NCI-H446 treated with DMSO at 0.1 percent for 48 hours (cell line): ENCODE measurements around the gene BRCA2.

Experiments used
- DNase-seq: peaks from one replicate; lab custom pipeline; 2025; lab: John Stamatoyannopoulos, UW

The BRCA2 gene

DNA sequence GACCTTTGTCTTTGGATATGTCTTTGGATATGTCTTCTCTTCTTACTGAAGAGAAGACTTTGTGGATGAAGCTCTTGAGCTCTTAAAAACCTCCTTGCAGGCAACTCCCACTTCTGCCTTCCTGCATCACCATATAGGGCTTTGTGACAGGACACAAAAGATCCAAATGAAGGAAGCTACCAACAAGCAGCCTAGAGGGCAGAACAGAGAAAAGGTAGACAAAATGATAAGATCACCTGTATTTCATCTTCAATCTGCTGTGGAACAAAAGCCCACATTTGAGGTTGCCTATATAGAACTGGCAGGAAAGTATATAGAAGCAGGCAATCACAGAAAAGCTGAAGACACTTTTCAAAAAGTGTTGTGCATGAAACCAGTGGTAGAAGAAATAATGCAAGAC lies 70.1 kb downstream of the BRCA2 start:
- no peak for DNase-seq

DNA sequence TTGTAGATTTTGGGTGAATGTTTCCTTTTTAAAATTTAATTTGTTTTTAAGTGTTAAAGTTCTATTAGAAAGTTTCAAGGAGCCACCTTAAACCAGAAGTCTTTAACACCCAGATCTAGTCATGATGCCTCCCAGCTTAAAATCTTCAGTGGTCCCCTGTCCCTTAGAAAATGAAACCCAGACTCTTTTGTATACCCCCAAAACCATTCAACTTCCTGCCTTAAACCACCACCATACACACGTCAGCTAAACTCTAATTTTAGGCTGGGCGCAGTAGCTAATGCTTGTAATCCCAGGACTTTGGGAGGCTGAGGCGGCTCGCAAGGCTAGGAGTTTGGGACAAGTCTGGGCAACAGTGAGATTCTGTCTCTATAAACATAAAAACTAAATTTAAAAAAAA lies 74.7 kb downstream of the BRCA2 start:
- DNase-seq, result no peak

DNA sequence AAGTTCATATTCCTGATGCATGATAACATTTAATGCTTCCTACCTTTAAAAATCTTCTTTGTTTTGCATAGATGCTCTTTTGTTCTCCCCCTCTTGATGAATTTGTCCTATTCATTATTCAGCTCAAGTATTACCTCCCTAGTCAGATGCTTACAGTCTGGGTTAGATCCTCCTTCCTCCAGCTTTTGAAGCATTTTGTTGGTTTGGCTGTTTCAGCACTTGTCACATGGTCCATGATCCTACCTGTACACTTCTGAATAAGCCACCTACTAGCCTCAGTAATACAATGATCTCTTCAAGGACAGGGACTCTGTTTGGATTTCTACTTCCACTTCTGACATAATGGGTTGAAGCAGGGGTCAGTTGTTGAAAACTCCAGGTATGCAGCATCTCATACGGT lies 75.2 kb downstream of the BRCA2 start:
- no peak for DNase-seq

DNA sequence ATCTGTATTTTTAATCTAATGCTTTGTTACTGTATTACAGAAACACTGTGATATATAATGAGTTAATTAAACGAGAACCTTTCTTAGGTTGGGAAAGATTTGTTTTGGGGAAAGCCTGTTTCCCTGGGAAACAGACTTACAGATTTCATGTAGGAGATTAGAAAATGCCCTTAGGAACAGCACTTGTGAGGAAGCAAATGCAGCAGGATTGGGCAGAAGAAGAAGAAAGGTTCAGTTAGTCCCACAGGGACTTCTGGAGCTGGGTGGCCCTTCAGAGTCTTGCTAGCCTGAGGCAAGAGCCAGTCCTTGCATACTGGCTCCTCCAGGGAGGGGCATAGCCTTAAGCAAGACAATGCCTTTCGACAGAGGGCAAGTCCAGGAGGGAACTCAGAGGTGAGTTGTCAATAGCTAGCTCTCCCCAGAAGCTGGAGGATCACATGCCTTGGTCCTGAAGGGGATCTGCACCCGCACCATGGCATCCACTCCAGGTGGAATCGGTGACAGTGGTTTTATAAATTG lies 75.9 kb downstream of the BRCA2 start:
- DNase-seq, result no peak

DNA sequence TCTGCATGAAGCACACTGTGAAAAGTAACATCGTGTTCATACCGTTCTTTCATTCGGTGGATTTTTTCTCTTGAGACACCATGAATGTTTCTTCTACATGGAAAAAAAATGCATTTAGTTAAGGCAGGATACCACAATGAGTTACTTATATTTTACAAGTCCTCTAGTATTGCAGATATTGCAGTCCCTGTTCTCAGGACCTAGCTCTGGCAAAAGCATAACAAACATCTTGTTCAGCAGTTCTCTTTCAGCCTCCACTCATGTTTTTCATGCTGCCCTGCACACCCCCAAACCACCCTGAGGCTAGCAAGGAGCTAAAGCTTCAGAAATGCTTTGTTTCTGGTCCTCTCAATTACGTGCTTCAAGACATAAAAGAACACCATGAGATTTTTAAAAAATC lies 87.8 kb downstream of the BRCA2 start:
- DNase-seq, result no peak

DNA sequence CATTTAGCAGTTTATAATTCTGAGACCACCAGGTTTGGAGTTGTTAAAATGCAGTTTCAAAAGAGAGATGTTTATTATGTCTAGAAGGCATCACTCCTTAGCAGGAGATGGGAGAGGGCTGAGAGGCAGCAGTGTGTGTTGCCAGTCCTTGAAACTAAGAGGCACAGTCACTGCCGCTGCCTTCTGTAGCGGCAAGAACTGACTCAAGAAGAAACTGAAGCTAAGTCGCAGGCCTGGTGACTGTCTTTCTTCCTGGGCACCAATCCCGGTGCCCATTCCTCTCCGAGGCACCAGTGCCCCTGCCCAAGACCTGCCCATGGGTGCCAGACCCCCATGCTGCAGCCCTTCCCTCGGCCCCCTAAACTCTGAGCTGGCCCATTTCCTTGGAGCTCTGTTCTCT lies 92.5 kb downstream of the BRCA2 start:
- no peak for DNase-seq

DNA sequence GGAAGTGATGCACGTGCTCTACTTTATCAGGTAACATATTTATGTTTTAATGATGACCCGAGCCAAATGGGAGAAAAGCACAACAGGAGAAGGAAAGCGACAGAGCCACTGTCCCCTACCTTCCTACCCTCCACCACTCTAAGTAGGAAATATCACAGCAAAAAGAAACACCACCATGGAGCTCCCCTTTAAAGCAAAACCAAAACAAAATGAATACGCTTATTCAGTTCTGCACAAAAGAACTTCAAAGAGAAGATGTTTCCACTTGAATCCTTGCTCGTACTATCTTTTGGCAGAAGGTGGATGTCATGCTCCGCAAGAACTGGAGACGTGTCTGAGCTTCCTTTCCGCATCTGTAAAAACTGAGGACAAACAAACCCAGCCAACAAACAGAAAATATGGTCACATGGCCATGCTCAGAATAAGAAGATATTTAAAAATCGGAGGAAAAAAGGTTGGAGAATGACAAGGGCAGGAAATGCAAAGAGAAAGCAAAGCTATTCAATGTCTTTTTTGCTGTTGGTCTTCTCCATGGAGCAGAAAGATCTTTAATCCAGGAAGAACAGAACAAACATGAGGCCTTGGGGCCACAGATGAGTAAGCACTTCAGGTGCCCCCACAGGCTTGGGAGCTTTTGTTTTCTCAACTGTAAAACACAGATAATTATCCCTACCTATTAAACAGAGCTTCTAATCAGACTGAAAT lies 93.1 kb downstream of the BRCA2 start:
- no peak for DNase-seq

DNA sequence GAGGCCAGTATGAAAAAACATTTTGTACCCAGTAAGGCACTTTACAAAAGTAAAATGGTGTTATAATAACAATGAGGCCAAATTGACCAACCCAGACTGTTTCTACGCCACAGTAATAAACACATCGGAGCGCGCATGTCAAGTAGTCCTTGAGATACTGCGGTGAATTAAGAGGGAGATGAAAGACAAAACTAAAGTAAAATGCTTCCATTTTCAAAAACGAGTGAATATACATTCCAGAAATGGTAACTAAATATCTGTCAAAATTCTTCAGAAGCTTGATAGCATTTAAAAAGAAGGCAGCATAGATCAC lies 93.6 kb downstream of the BRCA2 start:
- no peak for DNase-seq

DNA sequence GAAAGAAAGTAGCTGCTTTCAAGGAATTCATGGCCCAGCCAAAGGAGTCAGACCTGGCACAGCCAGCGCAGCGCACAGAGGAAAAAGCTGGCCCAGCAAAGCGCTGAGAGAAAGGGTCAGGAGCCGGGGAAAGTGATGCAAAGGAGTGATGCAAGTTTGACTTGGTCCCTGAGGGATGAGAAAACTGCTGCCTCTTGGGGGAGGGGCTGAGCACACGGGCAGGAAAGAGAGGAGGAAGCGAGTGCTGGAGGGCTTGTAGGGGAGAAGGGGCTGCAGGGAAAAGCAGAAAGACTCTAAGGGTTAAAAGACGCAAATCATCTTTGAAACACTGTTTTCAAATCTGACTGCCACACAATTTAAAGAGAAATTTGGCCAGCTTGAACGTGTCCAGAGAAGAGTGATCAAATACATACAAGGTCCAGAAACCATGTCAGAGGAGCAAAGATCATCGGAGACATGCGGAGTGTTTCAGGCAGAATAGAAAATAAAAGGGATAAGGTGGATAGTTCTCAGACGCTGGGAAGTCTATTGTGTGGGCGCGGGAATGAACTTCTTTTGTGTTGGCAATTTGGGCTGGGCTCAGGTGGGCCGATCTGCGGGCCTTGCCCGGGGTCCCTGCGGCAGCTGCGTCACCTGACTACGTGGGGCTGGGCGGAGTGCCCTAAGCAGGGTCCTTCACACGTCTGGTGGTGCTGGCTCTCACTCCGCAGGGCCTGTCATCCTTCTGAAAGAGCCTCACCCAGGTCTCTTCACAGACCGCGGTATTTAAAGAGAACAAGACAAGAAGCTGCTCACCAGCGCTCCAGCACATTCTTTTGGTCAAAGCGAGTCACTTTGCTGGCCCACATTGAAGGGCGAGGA lies 94.5 kb downstream of the BRCA2 start:
- no peak for DNase-seq

DNA sequence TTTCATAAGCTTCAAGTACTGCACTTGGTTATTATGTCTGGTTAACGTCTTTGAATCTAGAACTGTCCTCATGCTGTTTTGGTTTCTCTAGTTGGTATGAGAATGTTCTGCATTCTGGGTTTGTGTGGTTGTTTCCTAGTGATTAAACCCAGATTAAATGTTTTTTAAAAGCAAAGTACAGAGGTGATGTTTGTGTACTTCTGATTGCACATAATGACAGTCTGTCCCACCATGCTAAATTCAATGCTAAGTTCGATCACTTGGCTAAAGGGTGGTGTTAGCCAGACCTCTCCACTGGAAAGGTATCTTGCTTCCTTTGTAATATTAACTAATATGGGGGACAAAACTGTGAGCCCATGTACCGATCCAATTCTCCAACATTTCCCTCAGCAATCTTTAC lies 98.0 kb downstream of the BRCA2 start:
- no peak for DNase-seq

DNA sequence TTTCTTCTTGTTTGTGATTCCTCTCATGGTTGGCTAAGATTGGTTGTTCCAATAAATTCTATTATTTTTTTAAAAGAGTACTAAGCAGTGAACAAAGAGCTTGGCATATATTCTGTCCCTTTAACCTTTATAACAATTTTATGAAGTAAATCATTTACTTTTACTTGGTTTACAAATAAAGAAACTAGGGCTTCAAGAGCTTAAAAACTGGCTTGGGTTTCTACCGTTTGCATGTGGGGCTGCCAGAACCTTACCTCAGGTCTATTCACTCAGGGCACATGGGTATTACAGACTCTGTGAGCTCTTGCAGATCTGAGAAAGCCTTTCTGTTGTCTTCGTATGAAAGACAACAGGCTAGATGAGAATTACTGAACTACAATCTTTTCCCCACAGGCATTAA lies 99.3 kb downstream of the BRCA2 start:
- DNase-seq, result no peak

DNA sequence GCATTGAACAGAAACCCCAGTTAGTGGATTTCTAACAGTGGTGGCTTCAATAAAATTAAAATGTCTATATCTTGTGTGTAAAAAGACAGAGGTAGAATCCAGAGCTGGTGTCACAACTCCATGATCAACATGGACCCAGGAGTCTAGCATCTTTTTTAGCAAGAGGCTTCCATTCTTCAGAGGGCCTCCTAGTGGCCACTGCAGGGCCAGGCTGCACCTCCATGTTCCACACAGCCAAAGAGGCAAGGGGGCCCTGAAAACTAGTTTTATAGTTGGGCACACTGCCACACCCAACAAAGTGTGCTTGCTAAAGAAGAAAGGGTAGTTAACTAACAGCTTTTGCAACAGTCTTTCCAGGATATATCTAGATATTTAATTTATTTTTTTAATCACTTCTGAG lies 99.7 kb downstream of the BRCA2 start:
- no peak for DNase-seq

DNA sequence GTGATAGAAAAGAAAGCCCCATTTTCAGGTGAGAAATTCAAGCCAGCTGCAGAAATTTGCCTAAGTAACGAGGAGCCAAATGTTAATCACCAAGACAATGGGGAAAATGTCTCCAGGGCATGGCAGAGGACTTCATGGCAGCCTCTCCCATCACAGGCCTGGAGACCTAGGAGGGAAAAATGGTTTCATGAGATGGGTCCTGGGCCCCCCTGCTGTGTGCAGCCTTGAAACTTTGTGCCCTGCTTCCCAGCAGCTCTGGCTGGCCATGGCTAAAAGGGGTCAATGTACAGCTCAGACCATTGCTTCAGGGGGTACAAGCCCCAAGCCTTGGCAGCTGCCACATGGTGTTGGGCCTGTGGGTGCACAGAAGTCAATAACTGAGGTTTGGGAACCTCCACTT lies 102.7 kb downstream of the BRCA2 start:
- DNase-seq, result no peak

DNA sequence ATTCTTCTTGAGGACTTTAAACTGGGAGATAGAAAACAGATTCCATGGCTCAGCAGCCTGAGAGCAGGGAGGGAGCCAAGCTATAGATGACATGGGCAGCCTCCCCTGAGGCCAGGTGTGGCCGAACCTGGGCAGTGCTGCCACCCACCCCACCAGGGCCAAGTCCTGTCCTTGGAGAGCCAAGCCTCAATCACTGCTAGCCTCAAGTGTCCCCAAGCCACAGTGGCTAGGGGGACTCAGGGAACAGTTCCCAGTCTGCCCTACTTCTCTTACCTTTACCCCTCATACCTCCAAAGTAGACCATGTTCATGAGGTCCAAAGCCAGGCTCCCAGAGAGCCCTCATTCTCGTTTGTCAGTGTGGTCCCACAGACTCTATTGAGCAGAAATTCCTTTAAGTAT lies 104.6 kb downstream of the BRCA2 start:
- no peak for DNase-seq

DNA sequence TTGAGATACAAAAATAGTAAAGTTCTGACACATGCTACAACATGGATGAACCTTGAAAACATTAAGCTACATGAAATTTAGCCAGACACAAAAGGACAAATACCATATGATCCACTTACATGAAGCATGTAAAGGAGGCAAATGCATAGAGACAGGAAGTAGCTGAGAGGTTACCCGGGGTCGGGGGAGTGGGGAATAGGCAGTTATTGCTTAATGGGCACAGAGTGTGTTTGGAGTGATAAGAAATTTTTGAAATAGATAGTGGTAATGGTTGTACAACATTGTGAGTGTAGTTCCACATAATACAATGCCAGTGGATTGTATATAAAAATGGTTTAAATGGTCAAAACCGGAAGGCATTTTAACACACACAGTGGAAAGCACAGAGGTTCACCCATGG lies 108.3 kb downstream of the BRCA2 start:
- DNase-seq, result no peak

DNA sequence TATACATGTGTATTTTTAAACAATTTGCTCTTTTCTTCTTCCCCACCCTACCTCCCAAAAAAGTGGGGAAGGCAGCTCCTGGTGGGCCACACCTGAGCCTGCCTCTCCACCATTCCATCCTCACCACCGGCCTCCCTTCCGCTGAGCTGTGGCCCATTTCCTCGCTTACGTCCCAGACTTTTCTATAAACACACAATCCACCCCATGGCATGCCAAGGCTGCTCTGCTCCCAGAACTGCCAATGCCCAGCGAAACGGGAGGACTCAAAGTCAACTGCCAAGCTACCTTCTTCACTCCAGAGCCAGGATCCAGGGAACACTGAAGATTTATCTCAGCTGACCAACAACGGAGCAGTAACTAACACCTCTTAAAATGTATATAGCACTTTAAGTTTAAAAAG lies 109.8 kb downstream of the BRCA2 start:
- DNase-seq, result no peak

DNA sequence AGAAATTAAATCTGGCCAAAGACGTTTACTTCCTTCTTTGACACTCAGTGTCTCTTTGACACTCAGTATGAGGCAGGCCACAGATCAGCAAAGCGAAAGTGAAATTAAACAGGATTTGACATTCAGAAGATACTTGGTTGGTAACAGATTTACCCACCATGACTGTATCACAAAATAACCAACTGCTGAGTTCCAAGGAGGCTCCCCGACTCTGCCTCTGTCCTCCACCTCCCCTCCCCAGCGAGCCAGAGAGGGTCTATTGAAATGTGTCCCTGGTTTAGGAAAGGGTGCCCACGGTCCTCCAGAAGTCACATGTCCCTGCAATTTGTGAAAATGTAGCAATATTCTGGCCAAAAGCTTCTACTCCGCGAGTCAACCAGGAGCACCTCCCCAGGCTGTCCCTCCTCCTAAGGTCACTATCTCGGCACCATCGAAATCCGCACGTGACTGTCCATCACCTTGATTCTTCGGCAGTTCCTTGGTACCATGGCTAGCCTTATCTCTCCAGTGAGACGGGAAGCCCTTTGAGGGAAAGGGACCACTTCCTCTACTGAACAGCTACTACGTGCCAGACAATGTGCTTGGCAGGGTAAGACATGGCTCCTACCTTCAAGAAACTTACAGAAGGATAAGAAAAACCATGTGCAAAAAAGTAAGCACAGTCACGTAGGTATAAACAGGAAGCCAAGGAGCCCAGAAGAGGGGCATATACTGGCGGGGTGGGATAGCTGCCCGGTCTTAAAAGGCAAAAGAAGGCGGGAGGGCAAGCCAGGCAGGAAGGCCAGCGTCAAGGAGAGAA lies 111.1 kb downstream of the BRCA2 start:
- no peak for DNase-seq

DNA sequence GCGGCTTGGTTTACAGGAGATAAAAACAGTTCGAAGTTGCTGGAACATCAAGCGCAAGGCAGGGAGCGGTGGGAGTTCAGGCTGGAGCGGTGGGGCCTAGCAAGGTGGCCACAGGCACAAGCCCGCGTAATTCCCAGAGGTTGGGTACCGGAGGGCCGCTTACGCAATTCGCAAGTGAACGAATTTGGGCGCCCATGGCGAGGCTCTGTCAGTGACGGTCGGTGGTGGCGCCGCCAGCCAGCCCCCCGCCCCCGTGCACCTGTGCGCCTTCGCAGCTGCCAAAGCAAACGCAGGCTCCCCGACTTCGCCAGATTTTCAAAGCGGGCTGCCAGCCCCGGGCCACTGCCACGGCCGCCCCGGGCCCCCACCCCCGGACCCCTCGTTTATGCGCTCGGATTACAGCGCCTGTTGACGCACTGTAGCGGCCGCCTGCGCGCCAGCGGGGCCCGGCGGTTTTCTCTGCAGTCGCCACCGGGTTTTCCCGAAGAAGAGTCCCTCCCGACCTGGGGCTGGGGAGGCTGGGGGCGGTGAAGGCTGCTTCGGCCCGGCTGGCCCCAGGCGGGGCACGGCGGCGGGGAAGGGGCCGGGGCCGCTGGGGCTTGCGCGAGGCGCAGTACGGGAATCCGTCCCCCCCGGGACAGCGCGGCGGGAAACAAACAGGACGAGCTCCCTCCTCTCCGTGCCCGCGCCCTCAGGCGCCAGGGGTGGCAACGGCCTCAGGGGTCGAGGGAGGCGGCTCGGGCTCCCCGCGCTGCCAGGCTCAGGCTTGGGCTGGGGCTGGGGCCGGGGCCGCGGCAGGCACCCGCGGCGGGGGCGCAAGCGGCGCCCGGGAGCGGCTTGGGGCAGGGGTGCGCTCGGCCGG lies 111.9 kb downstream of the BRCA2 start:
- DNase-seq, result no peak

DNA sequence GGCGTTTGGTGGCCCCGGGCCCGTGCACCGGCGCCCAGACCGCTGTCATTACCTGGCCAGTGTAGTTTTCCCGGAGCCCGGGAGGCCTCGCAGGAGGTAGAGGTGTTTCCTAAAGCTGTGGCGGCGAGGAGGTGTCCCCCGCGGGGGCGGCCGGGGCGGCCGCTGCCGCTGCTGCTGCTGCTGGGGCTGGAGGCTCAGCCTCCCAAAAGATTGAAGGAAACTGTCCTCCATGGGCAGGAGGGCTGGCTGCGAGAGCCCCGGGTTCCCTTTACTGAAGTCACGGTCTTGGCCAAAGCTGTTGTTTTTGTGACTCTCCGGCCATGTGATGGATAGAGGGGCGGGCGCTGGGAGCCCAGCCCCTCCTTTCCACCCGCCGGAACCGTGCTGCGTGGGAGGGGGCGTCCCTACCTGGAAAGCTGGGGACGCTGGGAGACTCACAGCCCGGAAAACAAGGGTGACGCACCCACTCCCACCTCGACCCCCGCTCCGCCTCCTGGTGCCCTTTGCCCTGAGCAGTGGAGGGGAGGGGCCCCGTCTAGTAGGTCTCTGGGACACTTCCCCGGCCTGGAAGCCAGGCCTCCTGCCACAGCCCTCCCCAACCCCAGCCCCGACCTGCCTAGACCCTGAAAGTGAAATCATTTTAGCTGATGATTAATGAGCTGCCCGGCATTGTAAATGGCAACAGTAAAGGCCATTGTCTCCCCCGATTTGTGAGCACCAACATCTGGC lies 112.7 kb downstream of the BRCA2 start, which contains the start of gene N4BP2L1:
Gene N4BP2L1, minus strand, starts transcription at position 279 of the 729 bp plus-strand sequence. Its CDS starts 48 bp downstream, at position 231.
- no peak for DNase-seq

DNA sequence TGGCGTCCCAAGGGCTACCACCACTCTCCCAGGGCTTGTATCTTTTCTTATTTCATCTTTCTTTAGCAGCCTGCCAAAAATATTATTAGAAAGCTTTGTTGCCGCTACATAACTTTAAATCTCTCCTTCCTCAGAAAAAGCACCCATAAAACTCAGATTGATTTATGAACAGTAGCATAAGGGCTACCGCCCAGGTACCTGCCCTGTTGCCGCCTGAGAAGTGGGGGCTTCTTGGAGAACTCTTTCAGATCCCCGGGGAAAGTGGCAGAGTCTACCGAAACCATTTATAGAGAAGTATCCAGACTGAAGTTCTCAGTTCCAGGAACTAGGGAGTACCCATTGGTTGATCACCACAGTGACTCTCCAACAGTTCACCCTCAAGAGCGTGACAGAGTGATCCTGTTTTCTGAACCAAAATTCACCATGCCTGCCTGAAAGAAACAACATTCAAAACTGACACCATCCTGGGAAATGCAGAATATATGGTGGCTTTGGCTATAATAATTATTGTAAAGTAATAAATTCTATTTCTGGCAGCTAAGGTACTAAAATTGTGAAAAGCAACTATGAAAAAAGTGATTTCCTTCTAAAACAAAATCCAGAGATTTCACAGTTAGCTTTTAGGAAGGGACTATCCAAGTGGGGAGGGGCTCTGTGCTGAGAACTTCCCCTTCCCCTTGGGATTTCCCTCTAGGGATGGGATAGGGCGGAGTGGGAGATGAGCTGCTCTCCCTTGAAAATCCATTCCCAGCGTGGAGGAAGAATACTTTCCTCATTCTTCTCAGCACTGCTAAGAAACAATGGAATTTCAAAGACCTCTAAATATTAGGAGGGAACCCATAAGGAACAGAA lies 113.5 kb downstream of the BRCA2 start:
- DNase-seq, result no peak
